Activated T-cell treated with anti-CD3 and anti-CD28 coated beads for 48 hours (primary cell): ENCODE results near the gene GPR157.
"Not testable (repeated sequence)": the region's sequence is repeated elsewhere in the genome, so short reads cannot be mapped to it uniquely, and the experiment has no call there.

Experiments used
- DNase-seq: peaks from one replicate; pipeline ENCODE4 v3.0.0-alpha.2; 2020; ENCODE audit warnings: low read depth

GPR157 gene

DNA sequence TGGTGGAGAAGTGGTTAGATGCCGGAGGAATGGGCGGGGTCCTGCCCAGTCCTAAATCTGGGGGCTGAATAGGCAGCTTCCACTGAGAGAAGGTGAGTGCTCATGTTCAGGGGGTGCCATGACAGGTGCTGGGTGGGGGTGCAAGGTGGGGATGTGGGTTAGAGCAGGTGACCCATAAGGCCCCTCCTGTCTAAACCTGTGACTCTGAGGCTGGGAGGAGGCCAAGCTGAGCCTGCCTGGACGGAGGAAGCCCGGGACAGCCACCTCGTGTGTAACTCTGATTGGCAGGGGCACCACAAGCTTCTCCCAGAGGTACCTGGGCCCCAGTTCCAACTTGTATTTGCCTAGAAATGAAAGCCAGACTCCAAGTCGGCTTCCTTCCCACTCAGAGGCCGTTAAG is 10.7 kb downstream of the GPR157 start:
- no peak for DNase-seq

- no peak for DNase-seq
Observed at GRCh38 chr1:9115351-9116205, 13.3 kb downstream of the GPR157 start.

- no peak for DNase-seq
Observed at GRCh38 chr1:9112961-9113880, 15.7 kb downstream of the GPR157 start.

DNA sequence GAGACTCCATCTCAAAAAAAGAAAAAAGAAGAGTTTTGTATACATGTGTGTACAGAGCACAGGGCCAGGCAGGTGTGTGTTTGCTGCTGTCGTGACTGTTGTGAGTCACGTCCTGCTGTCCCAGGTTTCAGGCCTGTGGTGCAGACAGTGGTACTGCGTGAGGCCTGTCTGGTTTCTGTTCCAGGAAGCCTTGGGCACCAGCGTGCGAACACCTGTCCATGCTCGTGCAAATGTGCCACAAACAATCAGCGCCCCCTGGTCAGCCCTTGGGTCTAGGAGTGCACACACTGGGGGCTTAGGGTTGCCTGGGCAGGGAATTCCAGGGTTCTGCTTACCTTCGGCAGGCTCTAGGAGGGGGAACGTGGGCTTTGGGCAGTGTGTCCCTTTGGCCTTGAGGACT is 16.9 kb downstream of the GPR157 start:
- DNase-seq: no peak

GRCh38 chr1:9111357-9111691 is 17.6 kb downstream of the GPR157 start:
- no peak for DNase-seq

GRCh38 chr1:9110669-9111356 is 18.1 kb downstream of the GPR157 start:
- peak; percentile 83 for DNase-seq

- DNase-seq: no peak
Observed at GRCh38 chr1:9108056-9108665, 20.7 kb downstream of the GPR157 start.

DNA sequence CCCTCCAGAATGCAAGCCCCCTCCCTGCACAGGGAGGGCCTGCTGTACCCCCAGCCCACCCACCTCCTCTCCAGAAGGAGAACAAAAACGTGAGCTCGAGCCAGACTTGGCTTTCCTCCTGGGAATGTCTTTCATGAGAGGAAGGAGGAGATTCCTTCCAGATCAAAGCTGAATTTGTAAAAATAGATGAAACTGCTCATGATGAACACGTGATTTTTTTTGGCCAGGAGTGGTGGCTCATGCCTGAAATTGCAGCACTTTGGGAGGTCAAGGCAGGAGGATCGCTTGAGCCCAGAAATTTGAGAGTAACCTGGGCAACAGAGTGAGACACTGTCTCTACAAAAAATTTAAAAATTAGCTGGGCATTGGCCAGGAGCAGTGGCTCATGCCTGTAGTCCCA is 21.8 kb downstream of the GPR157 start:
- no peak for DNase-seq

DNA sequence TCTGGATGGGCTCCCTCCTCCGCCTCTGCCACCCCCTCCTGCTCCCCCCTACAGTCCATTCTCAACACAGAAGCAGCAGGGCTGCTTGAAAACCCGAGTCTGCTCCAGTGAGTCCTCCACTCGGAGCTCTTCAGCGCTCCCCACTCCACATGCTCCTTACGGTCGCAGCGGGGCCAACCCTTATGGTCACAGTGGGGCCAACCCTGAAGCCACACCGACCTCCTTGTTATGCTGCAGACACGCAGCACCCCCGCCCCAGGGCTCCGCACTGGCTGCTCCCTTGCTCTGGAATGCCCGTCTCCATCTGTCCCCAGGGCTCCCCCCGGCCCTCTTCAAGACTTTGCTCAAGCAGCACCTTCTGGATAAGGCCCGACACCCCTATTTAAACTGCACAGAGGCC is 22.6 kb downstream of the GPR157 start:
- DNase-seq: no peak

DNA sequence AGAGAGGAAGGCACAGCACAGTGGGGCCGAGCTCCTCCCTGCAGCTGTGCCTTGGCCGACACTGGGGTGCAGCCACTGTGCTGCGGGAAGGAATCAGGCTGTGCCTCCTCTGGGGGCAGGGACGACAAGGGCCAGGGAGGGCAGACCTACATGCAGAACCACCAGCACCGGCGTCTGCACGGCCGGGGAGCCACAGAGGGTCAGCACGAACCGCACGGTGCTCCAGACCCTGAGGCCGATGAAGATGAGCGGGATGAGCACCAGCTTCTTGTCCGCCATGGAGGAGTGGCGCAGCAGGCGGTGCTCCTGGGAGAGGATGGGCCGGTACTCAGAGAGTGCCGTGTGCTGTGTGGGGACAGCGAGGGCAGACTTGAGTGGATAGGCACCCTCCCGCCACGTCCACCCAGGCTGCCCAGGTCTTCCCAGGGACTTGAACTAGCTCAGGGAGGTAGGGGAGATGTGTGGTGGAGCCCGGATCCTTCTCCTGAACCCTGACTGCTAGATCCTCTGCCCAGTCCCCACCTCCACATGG is 23.5 kb downstream of the GPR157 start:
- DNase-seq: no peak

DNA sequence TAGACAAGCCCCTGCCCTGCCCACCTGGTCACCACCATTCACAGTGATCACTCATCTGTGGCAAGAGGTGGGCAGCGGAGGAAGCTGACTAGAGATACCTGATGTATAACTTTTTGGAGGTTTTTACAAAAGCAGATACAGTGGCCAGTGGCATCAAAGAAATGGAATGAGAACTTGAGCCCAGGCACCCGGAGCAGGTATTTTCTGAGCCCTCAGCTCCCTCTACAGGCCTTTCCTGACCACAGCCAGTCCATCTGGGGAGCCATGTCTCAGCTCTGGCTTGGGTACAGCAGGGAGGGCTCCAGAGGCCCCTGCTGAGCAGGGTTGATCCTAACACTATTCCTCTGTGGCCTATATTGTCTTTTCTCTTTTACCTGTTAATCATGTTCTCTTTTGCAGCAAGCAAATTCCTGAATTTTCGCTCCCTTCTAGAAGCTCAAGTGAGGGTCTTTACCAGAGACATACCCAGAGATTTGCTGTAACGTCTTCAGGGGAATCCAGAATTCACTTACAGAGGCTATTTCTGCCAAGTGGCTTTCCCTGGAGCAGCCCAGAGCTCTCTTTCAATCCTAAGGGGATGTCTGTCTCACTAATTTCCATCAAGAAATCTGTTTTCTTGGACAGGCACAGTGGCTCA is 27.3 kb downstream of the GPR157 start:
- DNase-seq: peak; percentile 15

DNA sequence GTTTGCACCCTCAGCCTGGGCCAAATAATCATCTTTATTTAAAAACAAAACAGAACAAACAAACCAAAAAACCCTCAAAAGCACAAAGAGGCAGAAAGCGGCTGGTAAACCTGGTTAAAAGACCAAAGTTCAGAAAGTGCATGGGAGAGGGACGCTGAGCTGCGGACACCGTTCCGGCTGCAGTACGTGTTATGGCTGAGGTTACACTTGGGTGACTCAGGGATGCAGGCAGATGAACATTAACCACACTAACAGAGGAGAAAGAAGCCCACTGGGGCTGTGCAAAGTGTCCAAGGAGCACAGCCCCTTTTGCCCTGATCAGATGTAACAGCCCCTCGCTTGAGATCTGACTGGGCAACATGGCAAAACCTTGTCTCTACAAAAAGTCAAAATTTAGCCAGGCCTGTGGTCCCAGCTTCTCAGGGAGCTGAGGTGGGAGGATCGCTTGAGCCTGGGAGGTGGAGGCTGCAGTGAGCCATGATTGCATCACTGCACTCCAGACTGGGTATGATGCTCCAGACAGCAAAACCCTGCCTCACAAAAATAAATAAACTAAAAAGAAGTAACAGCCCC is 28.3 kb downstream of the GPR157 start:
- DNase-seq: no peak

DNA sequence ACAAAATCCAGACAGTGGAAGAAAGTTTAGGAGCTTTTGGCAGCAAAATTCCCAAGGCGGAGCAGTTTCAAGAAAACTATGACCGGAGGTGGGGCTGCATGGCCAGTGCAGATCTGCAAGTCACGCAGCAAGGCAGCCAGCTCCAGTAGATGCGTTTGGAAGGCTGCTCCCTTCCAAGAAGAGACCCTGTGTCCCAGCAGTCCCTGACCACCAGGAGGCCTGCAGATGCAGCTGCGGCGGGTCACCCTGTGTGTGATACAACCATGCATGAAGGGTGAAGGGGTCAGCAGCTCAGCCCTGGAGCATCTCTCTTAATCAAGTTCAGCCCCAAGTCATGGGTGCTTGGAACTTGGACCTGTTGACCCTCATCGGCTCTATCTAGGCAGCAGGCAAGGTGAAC is 29.3 kb downstream of the GPR157 start:
- DNase-seq: no peak

DNA sequence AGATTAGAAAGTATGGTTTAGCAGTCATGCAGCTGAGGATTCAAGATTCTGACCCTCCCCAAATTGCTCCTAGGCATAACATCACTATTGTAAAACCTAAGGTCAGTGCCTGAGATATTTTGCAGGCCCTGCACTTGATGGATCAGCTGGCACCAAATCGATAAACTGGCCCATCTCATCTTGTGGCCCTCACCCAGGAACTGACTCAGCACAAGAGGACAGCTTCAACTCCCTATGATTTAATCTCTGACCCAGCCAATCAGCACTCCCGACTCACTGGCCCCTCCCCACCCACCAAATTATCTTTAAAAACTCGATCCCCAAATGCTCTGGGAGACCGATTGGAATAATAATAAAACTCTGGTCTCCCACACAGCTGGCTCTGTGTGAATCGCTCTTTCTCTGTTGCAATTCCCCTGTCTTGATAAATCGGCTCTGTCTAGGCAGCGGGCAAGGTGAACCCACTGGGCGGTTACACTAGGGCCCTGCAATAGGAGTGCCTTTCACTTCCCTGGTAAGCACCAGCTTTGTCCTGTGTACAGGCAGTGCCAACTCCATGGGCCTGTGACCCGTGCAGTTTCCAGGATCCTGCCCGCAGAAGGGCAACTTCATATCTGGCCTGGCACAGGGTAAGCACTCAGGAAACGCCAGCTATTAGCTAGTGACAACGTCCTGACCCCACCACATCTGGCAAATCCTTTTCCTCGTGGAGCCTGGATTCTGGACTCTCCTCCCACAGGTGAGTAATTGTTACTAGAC is 30.8 kb downstream of the GPR157 start:
- DNase-seq: no peak

DNA sequence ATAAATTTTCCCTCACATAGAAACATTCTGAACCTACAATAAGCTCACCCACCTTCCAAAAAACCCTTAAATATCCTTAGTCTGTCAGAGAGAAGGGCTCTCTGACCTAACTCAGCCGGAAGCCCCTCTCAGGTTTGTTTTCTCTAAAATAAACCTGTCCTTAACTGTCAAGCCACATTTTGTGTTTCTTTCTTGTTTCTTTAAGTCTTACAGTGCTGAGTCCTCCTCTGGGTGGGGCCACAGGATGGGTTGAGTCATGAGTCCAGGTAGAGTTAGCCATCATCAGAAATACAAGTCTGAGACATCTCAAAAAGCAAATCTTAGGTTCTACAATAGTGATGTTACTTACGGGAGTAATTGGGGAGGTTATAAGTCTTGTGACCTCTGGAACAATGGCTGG is 33.1 kb downstream of the GPR157 start:
- no peak for DNase-seq

DNA sequence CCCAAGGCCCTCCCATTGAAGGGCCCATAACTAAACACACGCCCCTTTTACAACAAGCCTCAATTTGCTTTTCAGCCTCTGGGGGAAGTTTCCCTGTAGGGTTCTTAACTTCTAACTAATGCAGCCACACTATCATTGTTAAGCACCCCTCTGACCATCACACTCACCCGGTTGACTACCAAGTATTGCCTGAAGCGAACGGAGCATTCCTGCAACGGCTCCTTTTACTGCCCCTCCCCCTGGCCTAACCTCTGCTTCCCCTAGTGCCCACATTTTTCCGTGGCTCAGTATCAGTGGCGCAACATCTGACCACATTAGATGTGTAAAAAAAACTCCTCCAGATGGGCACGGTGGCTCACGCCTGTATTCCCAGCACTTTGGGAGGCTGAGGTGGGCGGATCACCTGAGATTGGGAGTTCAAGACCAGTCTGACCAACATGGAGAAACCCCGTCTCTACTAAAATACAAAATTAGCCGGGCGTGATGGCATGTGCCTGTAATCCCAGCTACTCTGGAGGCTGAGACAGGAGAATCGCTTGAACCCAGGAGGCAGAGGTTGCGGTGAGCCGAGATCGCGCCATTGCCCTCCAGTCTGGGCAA is 34.8 kb downstream of the GPR157 start:
- DNase-seq: not testable (repeated sequence)

- no peak for DNase-seq
Observed at GRCh38 chr1:9093581-9093980, 35.3 kb downstream of the GPR157 start.

DNA sequence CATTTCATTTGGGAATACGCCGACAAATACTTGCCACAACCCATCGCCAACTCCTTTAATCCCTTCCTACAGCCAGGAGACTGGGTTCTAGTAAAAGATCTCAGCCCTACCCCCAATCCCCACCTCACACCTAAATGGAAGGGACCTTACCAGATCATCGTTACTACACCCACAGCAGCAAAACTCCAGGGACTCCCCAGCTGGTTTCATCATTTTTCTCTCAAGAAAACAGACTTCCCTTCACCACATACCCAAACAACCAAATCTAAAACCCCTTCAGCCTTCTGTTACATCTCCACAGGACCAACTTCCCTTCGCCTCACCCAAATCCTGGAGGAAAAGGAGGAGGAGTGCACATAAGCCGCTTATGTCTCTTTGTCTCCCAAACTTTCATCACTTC is 35.8 kb downstream of the GPR157 start:
- no peak for DNase-seq

- DNase-seq: no peak
Observed at GRCh38 chr1:9088807-9089206, 40.1 kb downstream of the GPR157 start.
